ENCODE data around the gene ADGB.

Gene ADGB

DNA sequence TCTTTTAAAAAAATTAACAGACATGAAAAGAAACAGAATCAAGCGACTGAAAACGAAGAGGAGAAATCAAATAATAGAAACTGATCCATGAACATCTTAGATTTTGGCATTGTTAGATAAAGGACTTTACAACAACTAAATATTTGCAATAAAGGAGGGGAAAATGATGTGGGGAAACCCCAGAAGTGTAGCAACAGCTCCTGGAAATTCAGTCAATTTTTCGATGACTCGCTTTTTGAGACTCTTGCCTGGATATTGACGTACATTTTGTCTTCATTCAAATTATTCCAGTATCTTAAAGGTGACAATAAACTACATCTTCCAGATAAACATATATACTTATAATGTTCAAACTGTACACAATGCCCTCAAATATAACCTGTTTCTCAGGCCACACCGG, 44.1 kb downstream of the ADGB start:
- no peak overlapping the region for H3K4me3 ChIP-seq (replicated peaks; ENCODE audit: insufficient read depth, low read length)
- TF ChIP-seq, protein P1, sequence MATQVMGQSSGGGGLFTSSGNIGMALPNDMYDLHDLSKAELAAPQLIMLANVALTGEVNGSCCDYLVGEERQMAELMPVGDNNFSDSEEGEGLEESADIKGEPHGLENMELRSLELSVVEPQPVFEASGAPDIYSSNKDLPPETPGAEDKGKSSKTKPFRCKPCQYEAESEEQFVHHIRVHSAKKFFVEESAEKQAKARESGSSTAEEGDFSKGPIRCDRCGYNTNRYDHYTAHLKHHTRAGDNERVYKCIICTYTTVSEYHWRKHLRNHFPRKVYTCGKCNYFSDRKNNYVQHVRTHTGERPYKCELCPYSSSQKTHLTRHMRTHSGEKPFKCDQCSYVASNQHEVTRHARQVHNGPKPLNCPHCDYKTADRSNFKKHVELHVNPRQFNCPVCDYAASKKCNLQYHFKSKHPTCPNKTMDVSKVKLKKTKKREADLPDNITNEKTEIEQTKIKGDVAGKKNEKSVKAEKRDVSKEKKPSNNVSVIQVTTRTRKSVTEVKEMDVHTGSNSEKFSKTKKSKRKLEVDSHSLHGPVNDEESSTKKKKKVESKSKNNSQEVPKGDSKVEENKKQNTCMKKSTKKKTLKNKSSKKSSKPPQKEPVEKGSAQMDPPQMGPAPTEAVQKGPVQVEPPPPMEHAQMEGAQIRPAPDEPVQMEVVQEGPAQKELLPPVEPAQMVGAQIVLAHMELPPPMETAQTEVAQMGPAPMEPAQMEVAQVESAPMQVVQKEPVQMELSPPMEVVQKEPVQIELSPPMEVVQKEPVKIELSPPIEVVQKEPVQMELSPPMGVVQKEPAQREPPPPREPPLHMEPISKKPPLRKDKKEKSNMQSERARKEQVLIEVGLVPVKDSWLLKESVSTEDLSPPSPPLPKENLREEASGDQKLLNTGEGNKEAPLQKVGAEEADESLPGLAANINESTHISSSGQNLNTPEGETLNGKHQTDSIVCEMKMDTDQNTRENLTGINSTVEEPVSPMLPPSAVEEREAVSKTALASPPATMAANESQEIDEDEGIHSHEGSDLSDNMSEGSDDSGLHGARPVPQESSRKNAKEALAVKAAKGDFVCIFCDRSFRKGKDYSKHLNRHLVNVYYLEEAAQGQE (IDR thresholded peaks at IDR 0.05; ENCODE audit: insufficient replicate concordance, low read depth): no peak
- TF ChIP-seq, protein P2, sequence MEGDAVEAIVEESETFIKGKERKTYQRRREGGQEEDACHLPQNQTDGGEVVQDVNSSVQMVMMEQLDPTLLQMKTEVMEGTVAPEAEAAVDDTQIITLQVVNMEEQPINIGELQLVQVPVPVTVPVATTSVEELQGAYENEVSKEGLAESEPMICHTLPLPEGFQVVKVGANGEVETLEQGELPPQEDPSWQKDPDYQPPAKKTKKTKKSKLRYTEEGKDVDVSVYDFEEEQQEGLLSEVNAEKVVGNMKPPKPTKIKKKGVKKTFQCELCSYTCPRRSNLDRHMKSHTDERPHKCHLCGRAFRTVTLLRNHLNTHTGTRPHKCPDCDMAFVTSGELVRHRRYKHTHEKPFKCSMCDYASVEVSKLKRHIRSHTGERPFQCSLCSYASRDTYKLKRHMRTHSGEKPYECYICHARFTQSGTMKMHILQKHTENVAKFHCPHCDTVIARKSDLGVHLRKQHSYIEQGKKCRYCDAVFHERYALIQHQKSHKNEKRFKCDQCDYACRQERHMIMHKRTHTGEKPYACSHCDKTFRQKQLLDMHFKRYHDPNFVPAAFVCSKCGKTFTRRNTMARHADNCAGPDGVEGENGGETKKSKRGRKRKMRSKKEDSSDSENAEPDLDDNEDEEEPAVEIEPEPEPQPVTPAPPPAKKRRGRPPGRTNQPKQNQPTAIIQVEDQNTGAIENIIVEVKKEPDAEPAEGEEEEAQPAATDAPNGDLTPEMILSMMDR (IDR thresholded peaks at IDR 0.05; ENCODE audit: insufficient read depth, low read length): no peak
- no peak for TF ChIP-seq POLR2AphosphoS5 (IDR thresholded peaks at IDR 0.05; ENCODE audit: low read depth)
- TF ChIP-seq SPI1 (IDR thresholded peaks at IDR 0.05; ENCODE audit: borderline replicate concordance, low read depth): no peak
- no peak for TF ChIP-seq GABPA (IDR thresholded peaks at IDR 0.05; ENCODE audit: low read depth)

DNA sequence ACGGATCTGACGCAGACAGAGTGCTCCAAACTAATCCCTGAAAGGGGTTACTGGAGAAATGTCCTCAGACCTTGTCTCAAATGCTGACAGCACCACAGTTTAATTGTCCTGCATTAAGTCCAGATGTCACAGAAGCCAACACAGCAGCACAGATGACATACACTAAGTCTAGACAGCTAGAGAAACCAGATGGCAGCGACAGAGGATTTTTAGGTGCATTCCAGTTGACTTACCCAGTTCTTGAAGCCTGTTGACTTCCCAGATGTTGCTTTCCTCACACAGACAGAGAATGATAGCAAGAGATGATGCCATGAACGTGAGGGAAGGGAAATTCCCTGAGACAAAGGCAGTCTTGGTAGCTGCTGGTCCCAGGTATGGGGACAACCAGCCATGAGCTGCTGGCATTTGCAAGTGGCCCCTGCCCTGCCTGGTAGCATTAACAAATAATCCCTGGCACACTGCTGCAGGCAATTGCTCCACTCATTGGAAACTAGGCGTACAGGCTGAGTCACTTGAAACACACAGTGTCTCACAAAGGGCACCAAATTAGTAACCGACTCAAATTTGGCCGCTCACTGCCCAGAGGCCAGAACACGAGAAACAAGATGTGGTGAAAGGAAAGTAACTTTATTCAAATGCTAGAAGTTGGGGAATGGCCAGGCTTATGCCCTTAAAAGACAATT, 52.2 kb downstream of the ADGB start:
- Histone ChIP-seq H3K27ac (replicated peaks) (no peak overlapping the region), H3K4me3 (replicated peaks; ENCODE audit: insufficient read depth, low read length) (no peak overlapping the region), H3K27me3 (ENCODE audit: insufficient read depth, poor library complexity, severe bottlenecking) (no peaks in the 10 kb centered on the region)
- TF ChIP-seq, protein P1 (IDR thresholded peaks at IDR 0.05; ENCODE audit: insufficient replicate concordance, low read depth): no peak
- TF ChIP-seq SPI1 (IDR thresholded peaks at IDR 0.05; ENCODE audit: borderline replicate concordance, low read depth): no peak
- TF ChIP-seq POLR2AphosphoS5 (IDR thresholded peaks at IDR 0.05; ENCODE audit: low read depth): no peak
- TF ChIP-seq, protein P2 (IDR thresholded peaks at IDR 0.05; ENCODE audit: insufficient read depth, low read length): no peak
- no peak for TF ChIP-seq GABPA (IDR thresholded peaks at IDR 0.05; ENCODE audit: low read depth)
- DNase-seq (ENCODE audit: low read depth in 1 of 2, low spot score in 1 of 2): no peak

More for the DNA sequence above, 44.1 kb downstream of the ADGB start:
- DNase-seq (ENCODE audit: low read depth in 1 of 2, low spot score in 1 of 2): no peak
- Histone ChIP-seq H3K27me3 (ENCODE audit: insufficient read depth, poor library complexity, severe bottlenecking) (no peaks in the 10 kb centered on the region), H3K27ac (replicated peaks) (no peak overlapping the region)

DNA sequence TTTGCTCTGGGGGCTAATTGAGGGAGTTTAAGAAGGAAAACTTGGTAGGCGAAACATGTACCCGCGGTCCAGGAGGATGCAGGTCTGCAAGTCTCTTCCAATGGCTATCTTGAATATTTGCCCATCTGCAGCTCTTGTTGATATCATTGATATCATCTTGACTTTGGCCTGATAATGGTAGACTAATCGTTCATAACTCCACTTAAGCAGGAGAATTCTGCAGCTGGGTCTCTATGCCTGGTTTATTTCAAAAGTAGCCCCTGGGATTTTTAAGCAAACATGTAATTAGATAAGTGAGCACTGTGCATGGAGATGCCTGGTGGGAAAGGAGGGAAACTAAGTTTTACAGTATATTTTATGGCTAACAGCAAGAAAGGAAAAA, 52.7 kb downstream of the ADGB start:
- Histone ChIP-seq H3K4me3 (replicated peaks; ENCODE audit: insufficient read depth, low read length) (no peak overlapping the region), H3K27me3 (ENCODE audit: insufficient read depth, poor library complexity, severe bottlenecking) (no peaks in the 10 kb centered on the region), H3K27ac (replicated peaks) (no peak overlapping the region)
- TF ChIP-seq, protein P2 (IDR thresholded peaks at IDR 0.05; ENCODE audit: insufficient read depth, low read length): no peak
- no peak for TF ChIP-seq GABPA (IDR thresholded peaks at IDR 0.05; ENCODE audit: low read depth)
- no peak for TF ChIP-seq SPI1 (IDR thresholded peaks at IDR 0.05; ENCODE audit: borderline replicate concordance, low read depth)
- TF ChIP-seq POLR2AphosphoS5 (IDR thresholded peaks at IDR 0.05; ENCODE audit: low read depth): no peak
- TF ChIP-seq, protein P1 (IDR thresholded peaks at IDR 0.05; ENCODE audit: insufficient replicate concordance, low read depth): no peak
- no peak for DNase-seq (ENCODE audit: low read depth in 1 of 2, low spot score in 1 of 2)
